Astrocyte (in vitro differentiated cells and primary cell): Measurements from ENCODE around the gene PRG2. TPM values are rescaled to one million over a fixed set of nuclear protein-coding genes. Genes with fewer than 3 reads are reported as not detected.

Source experiments
- DNase-seq: peaks from one replicate; pipeline ENCODE4 v3.0.0-alpha.2; 2010; ENCODE audit warnings: low read depth
- FAIRE-seq: peaks from 2 replicates; lab custom pipeline; 2011; peaks lifted over from hg19 to GRCh38; lab: Jason Lieb, UNC
- H2AFZ ChIP-seq: 2 replicates; pipeline ENCODE4 v1.6.0; 2012; ENCODE audit warnings: low read depth, low read length, inconsistent platforms
- H3K27ac ChIP-seq: 2 replicates; pipeline ENCODE4 v1.5.1; 2011; ENCODE audit warnings: low read depth, low read length, inconsistent platforms
- H3K27me3 ChIP-seq: 2 replicates; pipeline ENCODE4 v1.6.0; 2011; ENCODE audit warnings: low read length, inconsistent platforms; ENCODE audit not compliant: insufficient read depth
- H3K36me3 ChIP-seq: 2 replicates; pipeline ENCODE4 v1.5.1; 2011; ENCODE audit warnings: low read length, inconsistent platforms; ENCODE audit not compliant: insufficient read depth
- H3K4me1 ChIP-seq: 2 replicates; pipeline ENCODE4 v1.5.1; 2011; ENCODE audit warnings: low read length, inconsistent platforms; ENCODE audit not compliant: insufficient read depth
- H3K4me2 ChIP-seq: 2 replicates; pipeline ENCODE4 v1.6.0; 2012; ENCODE audit warnings: low read length, inconsistent platforms
- H3K4me3 ChIP-seq: 2 replicates; pipeline ENCODE4 v1.5.1; 2011; ENCODE audit warnings: low read depth, mild to moderate bottlenecking, low read length, inconsistent platforms; ENCODE audit not compliant: insufficient read depth
- H3K79me2 ChIP-seq: 2 replicates; pipeline ENCODE4 v1.6.0; 2012; ENCODE audit warnings: mild to moderate bottlenecking, low read length, inconsistent platforms; ENCODE audit not compliant: insufficient read depth
- H3K9ac ChIP-seq: 2 replicates; pipeline ENCODE4 v1.6.0; 2012; ENCODE audit warnings: mild to moderate bottlenecking, low read length, inconsistent platforms
- H3K9me3 ChIP-seq: 2 replicates; pipeline ENCODE4 v1.5.1; 2012; ENCODE audit warnings: low read depth, mild to moderate bottlenecking, low read length, inconsistent platforms; ENCODE audit not compliant: insufficient read depth
- H4K20me1 ChIP-seq: 2 replicates; pipeline ENCODE4 v1.6.0; 2012; ENCODE audit warnings: low read length, inconsistent platforms; ENCODE audit not compliant: insufficient read depth
- H3K27ac Mint-ChIP-seq: one replicate; pipeline ENCODE4 v1.8.0; 2021; ENCODE audit warnings: mild to moderate bottlenecking, mixed read lengths; ENCODE audit not compliant: unreplicated experiment
- H3K27me3 Mint-ChIP-seq: one replicate; pipeline ENCODE4 v1.8.0; 2021; ENCODE audit warnings: low read depth, mixed read lengths; ENCODE audit not compliant: unreplicated experiment
- H3K36me3 Mint-ChIP-seq: one replicate; pipeline ENCODE4 v1.8.0; 2021; ENCODE audit warnings: low read depth, mixed read lengths; ENCODE audit not compliant: unreplicated experiment
- H3K4me1 Mint-ChIP-seq: one replicate; pipeline ENCODE4 v1.8.0; 2021; ENCODE audit warnings: low read depth, mixed read lengths; ENCODE audit not compliant: unreplicated experiment
- H3K4me3 Mint-ChIP-seq: one replicate; pipeline ENCODE4 v1.8.0; 2021; ENCODE audit warnings: mild to moderate bottlenecking, moderate library complexity, mixed read lengths; ENCODE audit not compliant: unreplicated experiment
- H3K9me3 Mint-ChIP-seq: one replicate; pipeline ENCODE4 v1.8.0; 2021; ENCODE audit warnings: mild to moderate bottlenecking, mixed read lengths; ENCODE audit not compliant: unreplicated experiment
- EZH2 ChIP-seq: IDR thresholded peaks from 2 replicates; pipeline ENCODE4 v1.6.1; 2012; ENCODE audit warnings: mild to moderate bottlenecking, low read length, inconsistent platforms; ENCODE audit not compliant: insufficient read depth
- total RNA-seq: library from RNA; stranded (reverse); gene quantifications from 2 replicates; pipeline ENCODE4 v1.2.1, GENCODE V29; 2021
- TF ChIP-seq, protein P1 (sequence below): IDR thresholded peaks from 2 replicates; pipeline ENCODE4 v1.5.1; 2011; ENCODE audit warnings: low read depth, mild to moderate bottlenecking, inconsistent platforms, low read length, moderate library complexity; ENCODE audit not compliant: insufficient read depth

Gene PRG2
- total RNA-seq, 1 donor from 2014 or later: not detected

DNA sequence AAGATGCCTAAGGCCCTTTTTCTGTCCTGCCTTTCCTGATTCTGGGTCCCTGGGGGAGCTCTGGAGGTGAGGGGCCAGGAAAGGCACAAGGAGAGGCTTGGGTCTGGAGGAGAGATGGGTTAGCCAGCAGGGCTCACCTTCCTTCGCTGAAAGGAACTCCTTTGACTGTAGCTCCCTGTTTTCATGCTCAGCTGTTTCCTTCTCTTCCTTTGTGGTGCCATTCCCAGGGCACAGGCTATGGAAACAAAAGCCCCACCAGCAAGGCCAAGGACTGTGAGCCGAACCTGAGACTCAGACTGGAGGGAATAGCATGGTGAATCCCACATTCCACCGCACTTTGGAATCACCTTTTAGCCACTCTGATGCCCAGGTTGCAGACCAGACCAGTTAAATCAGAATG, 26.0 kb upstream of the PRG2 start:
- FAIRE-seq: no peak
- no peaks in the 10 kb centered on the region for H3K27me3 Mint-ChIP-seq
- no peak overlapping the region for H3K27ac Mint-ChIP-seq
- Histone ChIP-seq H3K9me3 (no peaks in the 10 kb centered on the region), H3K4me2 (no peak overlapping the region), H3K27me3 (no peaks in the 10 kb centered on the region), H3K36me3 (peaks cover 6% of the 10 kb centered on the region), H3K9ac (no peak overlapping the region), H3K27ac (no peak overlapping the region), H3K4me1 (no peaks in the 10 kb centered on the region), H2AFZ (no peak overlapping the region), H4K20me1 (no peaks in the 10 kb centered on the region), H3K79me2 (no peaks in the 10 kb centered on the region), H3K4me3 (no peak overlapping the region)
- H3K4me1 Mint-ChIP-seq: no peaks in the 10 kb centered on the region
- H3K4me3 Mint-ChIP-seq: no peak overlapping the region
- no peak for TF ChIP-seq EZH2
- TF ChIP-seq, protein P1, sequence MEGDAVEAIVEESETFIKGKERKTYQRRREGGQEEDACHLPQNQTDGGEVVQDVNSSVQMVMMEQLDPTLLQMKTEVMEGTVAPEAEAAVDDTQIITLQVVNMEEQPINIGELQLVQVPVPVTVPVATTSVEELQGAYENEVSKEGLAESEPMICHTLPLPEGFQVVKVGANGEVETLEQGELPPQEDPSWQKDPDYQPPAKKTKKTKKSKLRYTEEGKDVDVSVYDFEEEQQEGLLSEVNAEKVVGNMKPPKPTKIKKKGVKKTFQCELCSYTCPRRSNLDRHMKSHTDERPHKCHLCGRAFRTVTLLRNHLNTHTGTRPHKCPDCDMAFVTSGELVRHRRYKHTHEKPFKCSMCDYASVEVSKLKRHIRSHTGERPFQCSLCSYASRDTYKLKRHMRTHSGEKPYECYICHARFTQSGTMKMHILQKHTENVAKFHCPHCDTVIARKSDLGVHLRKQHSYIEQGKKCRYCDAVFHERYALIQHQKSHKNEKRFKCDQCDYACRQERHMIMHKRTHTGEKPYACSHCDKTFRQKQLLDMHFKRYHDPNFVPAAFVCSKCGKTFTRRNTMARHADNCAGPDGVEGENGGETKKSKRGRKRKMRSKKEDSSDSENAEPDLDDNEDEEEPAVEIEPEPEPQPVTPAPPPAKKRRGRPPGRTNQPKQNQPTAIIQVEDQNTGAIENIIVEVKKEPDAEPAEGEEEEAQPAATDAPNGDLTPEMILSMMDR: no peak
- H3K36me3 Mint-ChIP-seq: peaks cover 32% of the 10 kb centered on the region
- DNase-seq: no peak
- H3K9me3 Mint-ChIP-seq: no peaks in the 10 kb centered on the region

DNA sequence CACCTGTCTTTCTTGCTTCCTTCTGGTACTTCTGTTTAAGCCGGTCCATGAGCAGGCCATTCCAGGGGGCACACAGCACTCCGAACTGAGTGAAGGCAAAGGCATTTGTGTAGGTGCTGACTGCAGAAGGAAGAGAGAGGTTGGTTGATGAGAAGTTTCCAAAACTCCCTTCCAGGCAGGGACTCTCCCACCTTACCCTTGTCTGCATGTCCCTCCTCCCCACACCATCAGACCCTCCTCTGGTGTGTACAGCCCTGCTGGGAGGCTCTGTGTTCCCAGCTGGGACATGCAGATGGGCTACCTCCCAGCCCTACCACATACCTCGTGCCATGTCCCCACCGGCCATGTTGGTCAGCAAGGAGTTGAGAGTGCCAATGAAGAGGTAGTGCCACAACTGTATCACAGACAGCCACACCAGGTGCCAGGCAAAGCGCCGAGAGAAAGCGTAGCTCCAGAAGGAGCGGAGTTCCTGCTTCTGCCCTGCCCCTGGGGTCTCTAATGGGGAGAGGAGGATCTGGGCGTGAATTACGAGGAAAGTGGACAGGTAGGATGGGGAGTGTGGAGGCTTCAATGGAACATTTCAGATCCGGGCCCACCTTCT, 24.3 kb upstream of the PRG2 start:
- Histone ChIP-seq H3K4me3 (no peak overlapping the region), H2AFZ (no peak overlapping the region), H3K4me1 (no peaks in the 10 kb centered on the region), H3K79me2 (no peaks in the 10 kb centered on the region), H4K20me1 (no peaks in the 10 kb centered on the region), H3K27ac (no peak overlapping the region), H3K4me2 (no peak overlapping the region), H3K36me3 (peaks cover 6% of the 10 kb centered on the region), H3K9ac (no peak overlapping the region), H3K9me3 (no peaks in the 10 kb centered on the region), H3K27me3 (no peaks in the 10 kb centered on the region)
- H3K4me3 Mint-ChIP-seq: no peak overlapping the region
- peaks cover 7% of the 10 kb centered on the region for H3K4me1 Mint-ChIP-seq
- H3K27ac Mint-ChIP-seq: no peak overlapping the region
- no peaks in the 10 kb centered on the region for H3K27me3 Mint-ChIP-seq
- no peaks in the 10 kb centered on the region for H3K9me3 Mint-ChIP-seq
- peaks cover 30% of the 10 kb centered on the region for H3K36me3 Mint-ChIP-seq
- no peak for FAIRE-seq
- DNase-seq: no peak
- TF ChIP-seq, protein P1: no peak
- no peak for TF ChIP-seq EZH2

DNA sequence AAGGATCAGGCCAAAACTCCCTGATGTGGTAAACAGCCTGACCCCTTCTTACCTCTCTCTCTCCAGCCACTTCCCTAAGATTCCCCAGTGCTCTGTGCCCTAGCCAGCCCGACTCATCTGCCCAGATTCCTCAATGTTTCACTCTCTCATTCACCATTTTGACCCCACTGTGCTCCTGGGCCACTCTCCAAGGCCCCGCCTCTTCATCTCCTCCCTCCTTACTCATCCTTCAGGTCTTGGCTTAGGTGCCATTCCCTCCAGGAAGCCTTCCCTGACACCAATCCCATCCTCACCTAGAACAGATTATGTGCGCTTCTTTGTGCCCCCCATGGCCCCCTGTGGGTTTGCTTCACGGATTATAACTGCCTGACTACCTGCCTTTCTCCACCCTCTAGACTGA, 23.2 kb upstream of the PRG2 start:
- Histone ChIP-seq H3K79me2 (no peaks in the 10 kb centered on the region), H2AFZ (no peak overlapping the region), H3K27ac (no peak overlapping the region), H3K4me2 (no peak overlapping the region), H4K20me1 (no peaks in the 10 kb centered on the region), H3K36me3 (peaks cover 6% of the 10 kb centered on the region), H3K9ac (no peak overlapping the region), H3K27me3 (no peaks in the 10 kb centered on the region), H3K4me1 (no peaks in the 10 kb centered on the region), H3K4me3 (no peak overlapping the region), H3K9me3 (no peaks in the 10 kb centered on the region)
- Mint-ChIP-seq H3K27me3 (no peaks in the 10 kb centered on the region), H3K4me3 (no peak overlapping the region), H3K9me3 (no peaks in the 10 kb centered on the region), H3K4me1 (peaks cover 7% of the 10 kb centered on the region), H3K36me3 (peaks cover 30% of the 10 kb centered on the region), H3K27ac (no peak overlapping the region)
- no peak for DNase-seq
- TF ChIP-seq, protein P1: no peak
- TF ChIP-seq EZH2: no peak
- FAIRE-seq: no peak
